GM18907 (cell line): ENCODE results near the gene CTNNAL1.

Experiments used
- ATAC-seq: cut with Tn5 transposase; IDR thresholded peaks from one replicate; pipeline ENCODE4 v1.9.1; 2021; ENCODE audit warnings: mild to moderate bottlenecking, moderate library complexity; ENCODE audit not compliant: unreplicated experiment

CTNNAL1 gene

DNA sequence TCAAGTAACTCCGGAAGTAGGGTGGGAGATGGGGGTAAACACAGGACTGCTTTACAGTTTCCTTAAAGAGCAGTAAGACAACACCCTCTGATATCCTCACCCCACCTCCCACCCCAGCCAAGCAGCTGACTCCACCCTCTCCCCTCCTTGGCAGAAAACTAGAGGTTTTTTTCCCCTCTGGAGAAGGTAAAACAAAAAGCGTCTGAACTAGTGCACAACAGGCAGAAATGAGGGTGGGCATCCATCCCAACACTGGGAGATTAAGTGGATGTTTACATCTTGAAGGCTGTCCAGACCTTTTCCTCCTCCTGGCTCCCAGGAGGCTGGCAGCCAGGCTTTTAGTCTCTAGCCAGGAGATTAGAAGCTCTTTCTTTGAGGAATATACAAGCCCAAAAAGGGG, 13.9 kb upstream of the CTNNAL1 start:
- no peak for ATAC-seq

DNA sequence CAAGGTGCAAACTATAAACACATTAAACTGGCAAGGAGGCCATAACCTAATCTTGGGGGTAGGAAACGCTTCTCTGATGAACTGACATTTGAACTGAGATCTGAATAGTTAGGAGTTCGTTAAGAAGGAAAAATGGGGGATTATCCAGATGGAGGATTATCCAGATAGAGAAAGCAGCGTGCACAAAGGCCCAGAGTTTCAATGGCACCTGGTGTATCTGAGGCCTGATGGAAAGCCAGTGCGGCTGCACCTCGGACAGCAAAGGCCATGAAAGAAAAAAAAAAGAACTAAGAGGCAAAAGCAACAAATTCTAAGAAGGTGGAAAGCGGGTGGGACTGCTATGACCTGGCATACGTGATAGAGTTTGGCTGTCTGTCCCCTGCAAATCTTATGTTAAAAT, 13.0 kb upstream of the CTNNAL1 start:
- no peak for ATAC-seq

DNA sequence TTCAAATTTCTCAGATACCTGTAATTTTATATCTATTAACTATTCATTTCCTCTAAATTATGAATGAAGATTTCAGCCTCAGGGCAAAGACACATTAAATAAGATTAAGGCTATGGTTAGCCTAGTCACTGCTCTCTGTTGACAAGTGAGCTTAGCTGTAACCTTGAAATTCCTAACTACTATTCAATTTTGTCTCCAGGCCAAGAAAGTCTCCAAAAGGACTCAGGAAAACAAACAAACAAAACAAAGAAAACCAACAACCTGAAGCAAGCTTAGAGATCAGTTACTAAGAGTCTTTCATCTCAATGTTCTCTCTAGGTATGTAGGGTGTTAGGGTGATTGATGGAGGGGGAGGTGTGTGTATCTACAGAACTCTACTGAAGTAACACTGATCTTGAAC, 9.6 kb upstream of the CTNNAL1 start:
- ATAC-seq = no peak

DNA sequence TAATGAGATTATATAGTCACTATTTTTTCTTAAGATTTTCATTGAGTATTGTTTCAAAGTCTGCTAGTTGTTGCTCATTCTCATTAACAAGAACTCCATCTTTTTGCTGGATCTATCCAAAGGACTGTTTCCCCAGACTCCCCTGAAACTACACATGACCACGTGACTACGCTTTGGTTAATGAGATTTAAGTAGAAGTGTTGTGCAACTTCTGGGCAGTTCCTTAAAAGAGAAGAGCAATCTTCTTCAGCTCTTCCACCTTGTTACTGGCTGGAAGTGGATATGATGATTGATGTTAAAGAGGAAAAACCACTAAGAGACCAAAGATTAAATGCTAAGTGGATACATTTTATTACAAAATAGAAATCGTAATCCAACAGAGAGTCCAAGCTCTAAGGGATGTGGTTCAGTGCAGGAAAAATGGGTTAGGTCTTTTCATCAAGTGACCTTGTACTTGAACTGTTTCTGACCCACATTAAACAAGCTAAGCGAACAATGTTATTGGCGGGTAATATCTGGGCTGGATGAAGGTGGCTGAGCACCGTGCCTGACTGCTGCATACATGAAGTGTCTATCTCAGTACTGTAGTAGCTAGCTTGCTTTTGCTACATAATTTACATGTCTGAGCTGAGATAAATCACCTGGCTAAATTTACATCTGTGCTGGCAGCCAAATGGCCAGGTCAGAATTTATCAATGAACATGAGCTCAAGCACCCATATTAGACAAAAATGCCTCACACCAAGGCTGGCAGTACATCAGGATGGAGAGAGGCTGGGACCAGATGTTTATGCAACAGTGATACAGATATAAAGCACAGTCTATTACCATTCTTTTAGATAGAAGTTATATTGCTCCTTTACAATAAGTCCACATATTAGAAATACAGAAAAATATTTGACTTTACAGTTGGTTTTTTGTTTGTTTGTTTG, 7.5 kb upstream of the CTNNAL1 start:
- ATAC-seq = no peak

DNA sequence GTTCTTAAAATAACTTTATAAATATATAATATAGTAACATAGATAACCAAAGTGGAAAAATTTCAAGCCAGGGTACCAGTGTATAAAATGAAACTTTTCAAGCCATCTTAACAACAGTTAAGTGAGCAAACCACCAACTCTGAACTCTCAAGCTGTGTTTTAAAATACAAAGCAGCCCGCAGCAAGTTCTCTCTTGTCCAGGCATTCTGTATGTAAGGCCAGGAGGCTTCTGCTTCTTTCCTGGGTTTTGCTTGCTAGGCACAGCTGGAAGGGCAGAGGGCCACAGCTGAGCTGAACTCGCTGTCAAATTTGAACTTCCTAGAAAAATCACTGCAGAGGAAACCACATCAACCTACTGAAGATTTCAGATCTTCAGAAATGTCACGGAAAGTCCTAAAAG, 6.8 kb upstream of the CTNNAL1 start:
- ATAC-seq = no peak

DNA sequence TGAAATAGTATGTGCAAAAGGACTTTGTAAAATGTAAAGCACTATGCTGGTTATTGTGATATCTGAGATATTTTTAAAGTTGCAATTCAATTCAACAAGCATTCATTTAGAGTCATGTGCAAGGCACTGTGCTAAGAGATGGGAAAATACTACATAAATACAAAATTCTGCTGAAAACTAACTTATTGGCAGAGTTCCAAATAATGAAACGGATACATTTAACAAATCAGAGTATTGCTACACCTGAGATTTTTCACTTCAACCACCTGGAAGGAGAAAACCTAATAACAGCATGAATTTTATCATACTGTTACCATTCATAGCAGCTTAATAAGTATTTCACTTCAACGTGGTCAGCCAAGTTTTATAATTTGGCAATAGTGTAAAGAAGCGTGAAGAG, 6.1 kb upstream of the CTNNAL1 start:
- ATAC-seq = no peak

DNA sequence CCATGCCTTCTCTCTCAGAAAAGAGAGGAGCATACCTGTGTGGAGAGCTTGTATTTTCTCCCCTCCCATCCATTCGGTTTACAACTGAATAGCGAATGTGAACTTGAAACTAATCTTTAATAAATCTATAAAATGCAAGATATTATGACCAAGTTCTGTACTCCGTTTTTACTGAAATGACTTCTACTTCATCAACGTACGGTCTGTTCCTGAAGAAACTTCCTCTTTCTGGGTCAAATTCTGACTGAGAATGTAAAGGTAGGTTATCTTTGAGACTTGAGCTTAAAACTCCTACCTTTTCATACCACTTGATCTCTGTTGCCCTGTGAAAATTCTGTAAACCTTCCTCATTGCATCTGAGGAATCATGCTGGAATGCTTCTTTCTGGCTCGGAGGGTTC, 4.2 kb upstream of the CTNNAL1 start:
- ATAC-seq = peak; percentile 46

DNA sequence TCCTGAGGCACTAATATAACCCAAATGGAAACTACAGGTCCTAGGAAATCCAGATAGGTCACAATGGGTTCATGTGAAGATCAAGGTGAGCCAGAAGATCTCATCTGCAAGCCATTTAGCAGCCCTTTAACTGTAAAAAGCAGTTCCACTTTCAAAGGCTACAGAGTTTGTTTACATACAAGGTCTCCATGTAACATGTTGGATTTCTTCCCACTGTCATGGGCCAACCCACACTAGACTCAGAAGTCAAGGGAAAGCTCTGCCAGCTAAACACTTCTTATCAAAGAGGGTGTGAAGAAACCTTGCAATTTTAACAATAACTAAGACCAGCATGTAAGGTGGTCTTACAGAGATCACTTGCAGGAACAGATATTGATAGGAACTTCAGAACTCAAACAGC, 3.8 kb upstream of the CTNNAL1 start:
- ATAC-seq = no peak

DNA sequence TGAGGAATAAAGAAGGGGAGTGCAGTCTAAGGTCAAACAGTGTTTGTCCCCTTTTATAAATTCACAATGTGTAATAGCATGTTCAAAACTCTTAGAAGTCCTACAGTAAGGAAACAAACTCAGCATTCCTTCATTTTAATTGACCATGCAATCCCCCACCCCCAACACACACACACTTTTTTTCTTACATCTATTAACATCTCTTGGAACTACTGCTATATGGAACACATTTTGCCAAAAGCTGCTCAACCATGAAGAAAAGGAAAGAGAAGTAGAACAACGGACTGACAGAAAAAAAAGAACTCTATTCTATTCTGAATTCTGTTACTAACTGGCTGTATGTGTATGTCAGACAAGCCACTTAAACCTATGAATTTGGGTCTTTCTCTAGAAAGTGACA, 2.8 kb upstream of the CTNNAL1 start:
- no peak for ATAC-seq

DNA sequence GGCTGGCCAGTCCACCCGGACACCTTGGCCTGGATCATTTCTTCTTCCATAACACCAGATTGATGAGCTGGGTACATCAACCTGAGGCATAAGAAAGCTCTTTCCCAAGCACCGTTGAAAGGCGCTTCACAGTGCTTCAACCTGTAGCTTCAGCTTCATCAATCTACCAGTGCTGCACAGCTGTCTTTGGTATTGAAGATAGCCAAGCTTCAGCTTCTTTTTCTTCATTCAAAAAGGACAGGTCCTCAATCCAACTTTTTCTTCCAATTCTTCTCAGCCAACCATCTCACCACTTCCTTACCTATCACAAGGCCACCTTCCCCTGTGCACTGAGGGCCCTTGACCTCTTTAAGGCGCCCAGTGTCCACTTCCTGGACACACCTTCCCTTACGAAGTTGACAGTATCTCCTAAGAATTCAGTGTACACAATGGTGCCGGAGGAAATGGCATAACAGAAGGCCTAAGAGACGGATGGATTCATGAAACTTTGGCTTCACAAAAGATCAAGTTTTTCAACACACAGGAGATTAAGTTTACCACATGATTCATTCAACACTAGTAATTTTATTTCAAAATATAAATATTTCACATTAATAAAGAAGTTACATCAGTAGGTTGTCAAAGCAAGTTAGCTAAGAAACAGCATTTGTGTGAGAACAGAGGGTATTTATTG, 1.4 kb upstream of the CTNNAL1 start:
- no peak for ATAC-seq

DNA sequence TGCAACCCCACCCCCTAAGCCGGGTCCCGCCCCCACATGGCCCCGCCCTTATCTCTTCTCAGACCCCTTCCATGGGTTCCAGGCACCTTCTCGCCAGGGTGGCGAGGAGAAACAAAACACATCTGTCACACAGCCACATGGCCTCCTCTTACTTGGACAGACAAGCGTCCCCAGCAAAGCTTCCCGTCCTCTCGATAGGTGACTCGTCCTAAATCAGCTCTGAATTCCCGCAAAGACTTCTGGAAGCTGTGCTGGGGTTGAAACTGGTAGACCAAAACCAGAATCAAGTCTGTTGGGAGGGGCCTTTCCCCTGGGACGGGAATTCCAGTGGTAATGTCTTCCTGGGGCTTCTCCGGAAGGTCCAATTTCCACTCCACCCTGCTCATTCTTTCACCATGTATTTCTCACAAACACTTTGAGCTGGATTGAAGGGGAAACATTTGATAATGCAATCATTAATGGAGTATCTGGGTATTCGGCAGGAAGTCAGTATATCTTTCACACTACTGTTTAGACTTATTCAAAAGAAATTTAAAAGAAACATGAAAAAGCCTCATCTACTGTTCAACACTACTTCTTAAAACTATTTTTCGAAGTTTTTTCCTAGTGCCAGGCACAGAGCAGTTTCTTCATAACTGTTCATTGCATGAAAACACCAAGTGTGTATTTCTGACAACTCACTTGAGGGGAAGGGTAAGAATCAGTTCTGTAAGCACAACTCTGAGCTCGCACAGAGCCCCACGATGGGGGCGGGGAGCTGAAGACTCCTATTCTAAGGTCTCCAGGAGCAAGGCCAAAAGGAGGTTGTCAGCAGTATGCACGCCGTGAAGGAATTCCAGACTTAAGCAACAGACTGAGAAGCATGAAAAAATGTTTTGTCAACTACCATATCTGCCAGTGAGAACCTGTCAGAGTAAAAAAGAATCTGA, 644 bp upstream of the CTNNAL1 start:
- ATAC-seq = no peak

DNA sequence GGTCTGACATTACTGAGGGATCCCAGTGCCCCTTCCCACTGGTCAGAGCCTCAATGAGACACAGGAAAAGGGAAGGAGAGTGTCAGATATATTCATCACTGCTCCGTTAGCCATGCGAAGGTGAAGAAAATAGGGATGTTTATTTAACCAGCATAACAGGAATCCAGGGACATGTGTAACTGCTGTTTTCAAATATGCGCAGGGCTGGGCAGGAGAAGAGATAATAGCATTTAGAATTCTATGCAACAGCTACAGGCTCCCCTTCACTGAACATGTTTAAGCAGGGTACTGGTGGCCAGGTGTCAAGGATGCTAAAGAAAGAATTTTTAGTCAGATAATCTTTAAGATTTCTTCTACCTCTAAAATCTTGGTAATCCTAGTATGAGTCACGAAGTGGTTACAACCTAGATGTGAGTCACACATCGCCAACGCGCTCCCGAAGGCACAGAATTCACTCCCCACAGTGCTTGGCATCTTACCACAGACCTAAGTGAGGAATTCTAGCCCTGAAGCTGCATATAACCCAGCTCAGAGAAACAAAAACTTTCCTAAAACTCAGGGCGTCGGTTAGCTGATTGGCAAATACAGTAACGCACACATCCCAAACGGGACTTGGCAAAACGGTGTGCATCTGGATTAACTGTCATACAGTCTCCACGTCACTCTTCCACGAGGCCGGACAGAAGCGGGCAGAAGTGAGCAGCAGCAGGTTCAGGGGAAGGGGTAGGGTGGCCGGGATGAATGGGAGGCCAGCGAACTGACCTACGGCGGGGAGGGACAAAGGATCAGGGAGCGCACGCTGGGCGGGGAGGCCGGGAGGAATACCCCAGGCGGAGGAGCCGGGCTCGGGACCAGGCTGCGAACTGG, 1.1 kb downstream of the CTNNAL1 start:
- peak; percentile 34 for ATAC-seq

DNA sequence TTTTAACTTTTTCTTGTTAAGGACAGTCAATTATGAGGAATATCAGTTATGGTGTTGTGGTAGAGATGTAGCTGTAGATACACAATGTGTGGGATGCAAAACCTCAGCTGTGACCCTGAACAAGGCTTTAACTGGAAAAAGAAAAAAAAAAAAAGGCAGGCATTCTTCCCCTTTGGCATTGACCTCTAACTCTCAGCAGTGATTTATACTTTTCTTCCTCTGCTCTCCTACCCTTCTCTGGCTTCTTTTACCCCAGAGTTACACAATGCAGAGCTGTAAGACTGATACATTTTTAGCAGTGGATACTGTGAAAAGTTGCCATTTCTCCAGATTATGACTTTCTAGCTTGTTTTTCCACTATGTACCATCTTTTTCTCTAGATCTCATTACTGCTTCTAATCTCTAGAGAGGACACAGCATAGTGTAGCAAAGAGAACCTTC, 2.0 kb downstream of the CTNNAL1 start:
- ATAC-seq = no peak

DNA sequence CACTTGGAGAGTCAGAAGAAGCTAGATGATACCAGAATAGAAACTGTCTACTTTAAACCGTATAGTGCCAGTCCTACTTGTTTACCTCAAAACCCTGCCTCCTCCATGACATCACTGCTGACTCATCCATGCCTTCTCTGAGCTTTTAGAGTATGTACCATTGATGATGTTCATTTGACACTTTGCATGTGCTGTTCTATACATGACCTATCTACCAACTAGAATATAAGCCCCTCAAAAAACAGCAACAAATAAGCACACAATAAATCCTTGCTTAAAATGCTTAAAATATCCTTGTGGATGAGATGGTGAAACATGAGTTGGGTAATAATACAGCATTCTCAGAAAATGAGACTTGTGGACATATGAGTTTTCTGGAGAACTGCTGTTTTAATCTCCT, 2.6 kb downstream of the CTNNAL1 start:
- peak; percentile 45 for ATAC-seq

DNA sequence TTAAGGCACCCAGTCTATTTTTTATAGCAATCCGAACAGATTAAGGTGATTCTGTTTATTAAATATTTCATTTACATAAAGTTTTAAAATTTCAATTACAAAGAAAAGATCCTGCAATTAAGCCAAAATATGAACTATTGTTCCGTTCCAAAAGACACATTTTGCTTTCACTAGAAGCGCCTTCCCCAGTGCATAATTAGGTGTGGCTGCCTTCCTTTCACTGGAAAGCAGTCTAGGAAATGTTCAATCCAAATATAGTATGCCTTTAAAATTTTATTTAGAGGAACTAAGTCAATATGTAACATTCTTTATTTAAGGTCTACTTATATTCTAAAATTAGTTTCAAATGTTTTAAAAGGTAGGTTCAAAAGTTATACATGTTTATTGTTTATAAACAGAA, 7.6 kb downstream of the CTNNAL1 start:
- ATAC-seq = no peak

DNA sequence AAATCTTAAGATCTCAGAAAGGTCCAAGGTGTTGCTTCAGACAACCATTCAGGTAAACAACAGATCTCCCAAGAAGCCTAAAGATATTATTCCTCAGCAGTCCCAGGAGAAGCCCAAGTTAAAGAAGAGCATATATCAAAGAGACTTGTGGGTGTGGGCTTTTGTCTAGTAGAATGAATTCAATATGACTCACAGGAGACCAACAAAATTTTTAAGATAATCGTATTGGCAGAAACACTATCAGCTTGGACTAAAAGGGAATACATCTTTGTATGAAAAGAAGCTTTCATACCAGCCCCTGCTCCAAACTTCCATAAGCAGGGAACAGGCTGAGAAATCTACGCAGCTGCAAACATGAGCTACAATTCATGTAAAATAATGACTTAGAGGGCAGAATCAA, 10.2 kb downstream of the CTNNAL1 start:
- no peak for ATAC-seq

DNA sequence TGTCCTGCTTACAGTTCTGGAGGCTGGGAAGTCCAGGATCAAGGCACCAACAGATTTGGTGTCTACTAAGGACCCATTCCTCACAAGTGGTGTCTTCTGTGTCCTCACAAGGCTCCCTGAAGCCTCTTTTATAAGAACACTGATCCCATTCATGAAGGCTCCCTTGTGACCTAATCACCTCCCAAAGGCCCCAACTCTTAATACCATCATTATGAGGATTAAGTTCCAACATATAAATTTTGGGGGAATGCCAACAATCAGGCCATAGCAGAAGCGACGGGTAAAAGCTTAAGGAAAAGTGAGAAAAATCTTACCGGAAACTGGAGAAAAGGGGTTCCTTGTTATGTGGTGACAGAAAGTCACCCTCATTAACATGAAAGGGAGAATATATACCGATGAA, 11.2 kb downstream of the CTNNAL1 start:
- ATAC-seq = no peak

DNA sequence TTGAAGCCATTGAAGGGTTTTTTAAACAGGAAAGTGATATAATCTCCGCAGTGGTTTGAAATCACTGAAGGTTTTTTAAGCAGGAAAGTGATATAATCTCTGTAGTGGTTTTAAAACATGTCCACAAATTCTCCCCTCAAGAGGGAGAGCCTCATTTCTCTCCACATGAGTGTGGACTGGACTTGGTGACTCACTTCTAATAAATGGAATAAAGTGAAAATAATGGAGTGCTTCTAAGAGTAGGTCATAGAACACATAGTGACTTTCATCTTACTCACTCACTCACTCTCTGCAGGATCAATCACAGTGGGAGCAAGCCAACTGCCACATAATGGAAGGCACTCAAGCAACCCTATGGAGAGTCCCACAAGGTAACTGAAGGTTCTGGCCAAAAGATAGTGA, 12.0 kb downstream of the CTNNAL1 start:
- ATAC-seq = no peak

DNA sequence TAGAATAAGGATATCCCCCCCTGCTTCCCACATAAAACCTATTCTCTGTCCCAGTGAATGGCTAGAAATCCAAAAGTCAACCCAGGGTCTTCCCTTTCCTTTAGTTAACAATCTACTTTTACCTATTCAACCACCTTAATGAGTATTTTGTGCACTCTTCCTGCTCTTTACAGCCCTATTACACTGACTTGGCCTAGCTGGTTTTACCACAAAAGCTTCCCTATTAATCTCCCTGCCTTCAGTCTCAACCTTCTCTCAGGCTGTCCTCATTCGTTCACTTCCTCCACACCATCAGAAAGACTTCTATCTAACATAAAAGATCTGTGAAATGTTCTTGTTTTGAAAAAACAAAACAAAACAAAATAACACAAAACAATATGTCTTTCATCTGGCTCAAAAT, 16.2 kb downstream of the CTNNAL1 start:
- no peak for ATAC-seq

DNA sequence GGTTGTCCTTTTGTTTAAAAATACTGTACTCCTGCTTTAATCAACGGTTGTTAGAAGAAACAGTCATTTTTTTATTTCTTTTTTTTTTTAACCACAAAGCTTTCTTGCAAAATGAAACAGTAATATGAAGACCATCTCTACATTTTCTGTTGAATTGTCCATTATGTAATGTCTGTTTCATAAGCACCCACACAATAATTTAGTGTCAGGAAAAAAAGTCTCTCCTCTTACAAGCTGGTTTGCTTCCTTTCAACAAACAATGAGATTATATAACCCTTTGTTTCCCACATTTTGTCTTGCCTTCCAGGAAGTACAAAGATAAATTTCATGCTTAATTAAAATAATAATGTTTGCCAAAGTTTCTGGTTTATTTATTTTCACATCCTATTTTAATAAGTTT, 16.7 kb downstream of the CTNNAL1 start:
- no peak for ATAC-seq
